Gastrocnemius medialis (tissue), 4 donors: ENCODE results near the gene SIL1.

Experiments
- CTCF ChIP-seq, 5 experiments: fragments of 450-650 bp in 3 of 5; fragments of 200-600 bp in 2 of 5; sonication (generic) in 2 of 5; IDR thresholded peaks in 4 of 5; conservative IDR thresholded peaks in 1 of 5; 1 replicate in 4 of 5; 2 replicates in 1 of 5; pipeline ENCODE4 v1.5.1; 2016 to 2019; ENCODE audit warnings: antibody characterized with exemption in 5 of 5, mild to moderate bottlenecking in 3 of 5, moderate library complexity in 3 of 5
- POLR2A ChIP-seq, 2 donors: fragments of 450-650 bp; IDR thresholded peaks; one replicate each; pipeline ENCODE4 v1.6.1; 2017; ENCODE audit warnings: antibody characterized with exemption in 2 of 2, mild to moderate bottlenecking in 2 of 2, moderate library complexity in 2 of 2

GRCh38 chr5:139196296-139196956 lies 1.7 kb downstream of the SIL1 start:
- TF ChIP-seq CTCF (IDR thresholded peaks at IDR 0.05 in 4 of 5, conservative IDR thresholded peaks at IDR 0.05 in 1 of 5) (no peak), POLR2A (IDR thresholded peaks at IDR 0.05) (no peak)
